ENCODE results near the gene LMAN2L. TPM values are rescaled to one million over a fixed set of nuclear protein-coding genes. Genes with fewer than 3 reads are reported as not detected.

LMAN2L gene
- total RNA-seq, 1 donor from 2014 or later = 13.0 TPM

GRCh38 chr2:96734880-96735583, 4.8 kb downstream of the LMAN2L start:
- TF ChIP-seq CTCF (conservative IDR thresholded peaks at IDR 0.05; ENCODE audit: low read depth, low read length) = no peak
- no peak overlapping the region for H3K4me3 ChIP-seq (ENCODE audit: low read depth, low read length)
- no peak for DNase-seq (ENCODE audit: low read depth)

- H3K4me3 ChIP-seq (ENCODE audit: low read depth, low read length) = no peak overlapping the region
- no peak for TF ChIP-seq CTCF (conservative IDR thresholded peaks at IDR 0.05; ENCODE audit: low read depth, low read length)
- DNase-seq (ENCODE audit: low read depth) = no peak
Observed at GRCh38 chr2:96733931-96734330, 5.9 kb downstream of the LMAN2L start.

GRCh38 chr2:96730212-96730611, 9.7 kb downstream of the LMAN2L start:
- H3K4me3 ChIP-seq (ENCODE audit: low read depth, low read length) = no peak overlapping the region
- no peak for TF ChIP-seq CTCF (conservative IDR thresholded peaks at IDR 0.05; ENCODE audit: low read depth, low read length)
- no peak for DNase-seq (ENCODE audit: low read depth)

GRCh38 chr2:96729748-96730147, 10.1 kb downstream of the LMAN2L start:
- DNase-seq (ENCODE audit: low read depth) = no peak
- TF ChIP-seq CTCF (conservative IDR thresholded peaks at IDR 0.05; ENCODE audit: low read depth, low read length) = no peak
- H3K4me3 ChIP-seq (ENCODE audit: low read depth, low read length) = no peak overlapping the region

GRCh38 chr2:96727431-96727830, 12.4 kb downstream of the LMAN2L start:
- no peak overlapping the region for H3K4me3 ChIP-seq (ENCODE audit: low read depth, low read length)
- DNase-seq (ENCODE audit: low read depth) = no peak
- TF ChIP-seq CTCF (conservative IDR thresholded peaks at IDR 0.05; ENCODE audit: low read depth, low read length) = no peak

GRCh38 chr2:96726131-96726530, 13.7 kb downstream of the LMAN2L start:
- TF ChIP-seq CTCF (conservative IDR thresholded peaks at IDR 0.05; ENCODE audit: low read depth, low read length) = no peak

GRCh38 chr2:96716388-96716787, 23.5 kb downstream of the LMAN2L start:
- no peak for DNase-seq (ENCODE audit: low read depth)
- H3K4me3 ChIP-seq (ENCODE audit: low read depth, low read length) = no peak overlapping the region
- no peak for TF ChIP-seq CTCF (conservative IDR thresholded peaks at IDR 0.05; ENCODE audit: low read depth, low read length)

More at GRCh38 chr2:96726131-96726530, 13.7 kb downstream of the LMAN2L start:
- H3K4me3 ChIP-seq (ENCODE audit: low read depth, low read length) = no peak overlapping the region
- no peak for DNase-seq (ENCODE audit: low read depth)
